Measurements from ENCODE around the gene PLXNA1.

GRCh38 chr3:127002195-127003174, 19.6 kb downstream of the PLXNA1 start:
- TF ChIP-seq CTCF (IDR thresholded peaks at IDR 0.05) (no peak), ZFX (IDR thresholded peaks at IDR 0.05; ENCODE audit: borderline replicate concordance) (no peak)

Data from 22Rv1 (cell line).